Stomach (tissue), 9 donors: Measurements from ENCODE around the gene ZNF358. TPM values are rescaled to one million over a fixed set of nuclear protein-coding genes. Genes with fewer than 3 reads are reported as not detected.

Experiments used
- DNase-seq, 2 donors: peaks; one replicate each; pipeline versions ENCODE4 v3.0.0 to v3.0.0-alpha.2; 2013 to 2019
- H3K27ac ChIP-seq, 5 donors: fragments of 200-600 bp in 4 of 5; sonication (generic) in 4 of 5; one replicate each; pipeline ENCODE4 v1.5.1; 2013 to 2019; ENCODE audit warnings: mild to moderate bottlenecking in 1 of 5, moderate library complexity in 1 of 5
- H3K27me3 ChIP-seq, 3 donors: fragments of 200-600 bp; sonication (generic); one replicate each; pipeline ENCODE4 v1.5.1; 2017 to 2019; ENCODE audit warnings: mixed run types in 1 of 3
- H3K36me3 ChIP-seq, 4 donors: fragments of 200-600 bp; sonication (generic); 1 replicate in 3 of 4; 2 replicates in 1 of 4; pipeline ENCODE4 v1.5.1; 2016 to 2019
- H3K4me1 ChIP-seq, 4 donors: fragments of 200-600 bp; sonication (generic); one replicate each; pipeline ENCODE4 v1.5.1; 2016 to 2019
- H3K4me3 ChIP-seq, 4 donors: fragments of 200-600 bp; sonication (generic) in 3 of 4; one replicate each; pipeline ENCODE4 v1.5.1; 2016 to 2019; ENCODE audit warnings: mild to moderate bottlenecking in 1 of 4
- H3K9me3 ChIP-seq, 4 donors: fragments of 200-600 bp; sonication (generic); one replicate each; pipeline ENCODE4 v1.5.1; 2016 to 2019
- EP300 ChIP-seq: sonication (generic); formaldehyde crosslinking; IDR thresholded peaks from one replicate; pipeline ENCODE4 v1.6.1; 2017; ENCODE audit warnings: antibody characterized with exemption
- POLR2A ChIP-seq, 4 donors: fragments of 450-650 bp; IDR thresholded peaks; one replicate each; pipeline ENCODE4 v1.6.1; 2016; ENCODE audit warnings: antibody characterized with exemption in 4 of 4, control low read depth in 2 of 4, mild to moderate bottlenecking in 1 of 4, moderate library complexity in 1 of 4
- POLR2AphosphoS5 ChIP-seq, 3 donors: sonication (generic); formaldehyde crosslinking; IDR thresholded peaks; one replicate each; pipeline ENCODE4 v1.6.1; 2016; ENCODE audit warnings: antibody characterized with exemption in 3 of 3
- WGBS, 5 donors: extraction: QIAGEN DNeasy Blood & Tissue Kit in 3 of 5; methylation state at CpG; one replicate each; pipeline versions ENCODE4 v1.1.5 to v1.1.7; 2013 to 2018; 5-methylcytosine and 5-hydroxymethylcytosine counted together
- intact Hi-C: fragments of 100-400 bp; cut with DNase I; formaldehyde crosslinking; loops from one replicate; pipeline ENCODE4 v1.15.1; 2023; ENCODE audit warnings: low total_unique reads
- polyA plus RNA-seq, 3 donors: library from polyadenylated mRNA; stranded (reverse); fragments of 200-250 nt; gene quantifications; one replicate each; pipeline ENCODE4 v1.2.3, GENCODE V29; 2013
- total RNA-seq, 5 donors: library from RNA; depleted of rRNA; stranded (reverse); fragments of >200 nt; gene quantifications; one replicate each; pipeline versions ENCODE4 v1.1.0 to v1.2.3, GENCODE V29; 2014 to 2016
- TF ChIP-seq, protein P1 (sequence below), 7 experiments: fragments of 450-650 bp in 4 of 7; fragments of 200-600 bp in 3 of 7; sonication (generic) in 3 of 7; IDR thresholded peaks; one replicate each; pipeline ENCODE4 v1.5.1; 2016 to 2019; ENCODE audit warnings: antibody characterized with exemption in 7 of 7, control low read depth in 2 of 7, mild to moderate bottlenecking in 1 of 7
- donor health status: healthy with polysubstance abuse.
- donor health status: Bipolar disorder and iron deficiency.
- donor health status: healthy.

Gene ZNF358
- total and polyA plus RNA-seq, 8 donors = 6.2 to 304 (median 74.1) TPM

DNA sequence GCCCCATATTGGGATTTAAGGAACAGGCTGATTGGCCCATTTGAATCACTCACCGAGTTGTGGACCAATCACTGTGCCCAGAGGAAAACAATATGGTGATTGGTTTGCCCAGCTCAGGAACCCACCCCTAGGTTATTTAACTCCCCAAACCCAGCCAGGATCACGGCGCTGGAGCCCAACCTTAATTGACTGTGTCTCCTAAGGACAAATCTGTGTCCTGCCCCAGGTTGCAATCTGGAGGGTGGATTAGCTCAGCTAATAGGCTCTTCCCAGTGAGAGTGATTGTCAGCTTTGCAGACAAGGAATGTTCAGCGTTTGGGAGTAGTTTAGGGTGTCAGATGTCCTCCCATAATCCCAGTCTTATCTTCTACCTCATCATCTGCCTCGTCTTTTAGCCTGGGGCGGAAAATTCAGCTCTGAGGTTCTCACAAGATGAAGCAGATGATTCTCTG is 3.5 kb upstream of the ZNF358 start:
- Histone ChIP-seq H3K36me3 (no peaks in the 10 kb centered on the region), H3K4me1 (peaks cover 11 to 40% (median 25%) of the 10 kb centered on the region in 4 donors), H3K27me3 (peaks cover 0 to 6% (median 0%) of the 10 kb centered on the region in 3 donors), H3K4me3 (no peak overlapping the region), H3K9me3 (no peaks in the 10 kb centered on the region), H3K27ac (no peak overlapping the region)
- DNase-seq = no peak
- WGBS, 5 donors = 50 to 57% (median 51%) methylated on average over 6 of the region's 6 CpGs
- intact Hi-C loops = no loop called here
- TF ChIP-seq, protein P1, sequence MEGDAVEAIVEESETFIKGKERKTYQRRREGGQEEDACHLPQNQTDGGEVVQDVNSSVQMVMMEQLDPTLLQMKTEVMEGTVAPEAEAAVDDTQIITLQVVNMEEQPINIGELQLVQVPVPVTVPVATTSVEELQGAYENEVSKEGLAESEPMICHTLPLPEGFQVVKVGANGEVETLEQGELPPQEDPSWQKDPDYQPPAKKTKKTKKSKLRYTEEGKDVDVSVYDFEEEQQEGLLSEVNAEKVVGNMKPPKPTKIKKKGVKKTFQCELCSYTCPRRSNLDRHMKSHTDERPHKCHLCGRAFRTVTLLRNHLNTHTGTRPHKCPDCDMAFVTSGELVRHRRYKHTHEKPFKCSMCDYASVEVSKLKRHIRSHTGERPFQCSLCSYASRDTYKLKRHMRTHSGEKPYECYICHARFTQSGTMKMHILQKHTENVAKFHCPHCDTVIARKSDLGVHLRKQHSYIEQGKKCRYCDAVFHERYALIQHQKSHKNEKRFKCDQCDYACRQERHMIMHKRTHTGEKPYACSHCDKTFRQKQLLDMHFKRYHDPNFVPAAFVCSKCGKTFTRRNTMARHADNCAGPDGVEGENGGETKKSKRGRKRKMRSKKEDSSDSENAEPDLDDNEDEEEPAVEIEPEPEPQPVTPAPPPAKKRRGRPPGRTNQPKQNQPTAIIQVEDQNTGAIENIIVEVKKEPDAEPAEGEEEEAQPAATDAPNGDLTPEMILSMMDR (IDR thresholded peaks at IDR 0.05) = no peak
- TF ChIP-seq EP300 = no peak
- TF ChIP-seq POLR2A (IDR thresholded peaks at IDR 0.05) = no peak
- no peak for TF ChIP-seq POLR2AphosphoS5 (IDR thresholded peaks at IDR 0.05)

DNA sequence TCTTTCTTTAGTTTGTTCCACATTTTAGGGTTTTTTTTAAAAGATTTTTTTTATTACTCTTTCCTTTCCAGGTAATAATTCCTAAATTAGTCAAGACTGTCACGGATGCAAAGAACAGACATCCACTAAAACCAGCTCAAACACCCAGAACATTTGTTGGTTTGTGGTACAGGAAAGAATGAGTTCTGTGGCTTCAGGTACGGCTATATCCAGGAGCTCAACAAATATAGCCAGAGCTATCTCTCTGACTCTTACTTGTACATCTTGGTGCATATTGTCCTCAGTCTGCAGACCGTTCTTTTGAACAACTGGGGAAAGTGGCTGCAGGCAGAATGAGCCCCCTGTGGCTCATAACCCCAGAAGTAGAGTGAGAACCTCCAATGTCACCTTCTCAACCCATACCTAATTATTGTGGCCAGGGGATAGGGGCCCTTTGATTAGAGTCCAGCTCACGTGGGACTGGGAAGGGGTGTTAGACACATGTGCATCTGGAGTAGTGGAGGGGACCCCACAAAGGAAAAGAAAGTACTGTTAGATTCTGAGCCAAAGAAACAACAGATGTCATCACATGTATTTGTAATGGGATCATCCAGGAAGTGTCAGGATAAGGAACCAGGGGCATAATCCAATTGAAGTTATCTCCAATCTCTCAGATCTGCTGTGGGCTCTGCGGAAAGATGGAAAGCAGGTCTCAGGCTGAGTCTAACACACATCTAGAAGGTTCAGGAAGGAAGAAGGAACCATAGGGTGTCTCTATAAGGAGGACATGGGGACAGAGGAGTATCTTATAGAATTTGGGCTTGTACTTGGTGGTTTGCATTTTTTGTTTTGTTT is 1.9 kb upstream of the ZNF358 start:
- 84 to 87% (median 85%) methylated on average over 5 of the region's 5 CpGs for WGBS, 5 donors
- Histone ChIP-seq H3K27me3 (peaks cover 0 to 6% (median 0%) of the 10 kb centered on the region in 3 donors), H3K36me3 (peaks cover 0 to 1% (median under 1%) of the 10 kb centered on the region in 4 donors), H3K4me1 (peaks cover 12 to 42% (median 25%) of the 10 kb centered on the region in 4 donors), H3K27ac (peak overlapping the region in 4 of 5 donors; percentile 81 to 94 (median 87)), H3K4me3 (no peak overlapping the region), H3K9me3 (no peaks in the 10 kb centered on the region)
- intact Hi-C loops = no loop called here
- no peak for DNase-seq
- TF ChIP-seq POLR2A (IDR thresholded peaks at IDR 0.05) = no peak
- no peak for TF ChIP-seq EP300
- TF ChIP-seq, protein P1 (IDR thresholded peaks at IDR 0.05) = no peak
- no peak for TF ChIP-seq POLR2AphosphoS5 (IDR thresholded peaks at IDR 0.05)

DNA sequence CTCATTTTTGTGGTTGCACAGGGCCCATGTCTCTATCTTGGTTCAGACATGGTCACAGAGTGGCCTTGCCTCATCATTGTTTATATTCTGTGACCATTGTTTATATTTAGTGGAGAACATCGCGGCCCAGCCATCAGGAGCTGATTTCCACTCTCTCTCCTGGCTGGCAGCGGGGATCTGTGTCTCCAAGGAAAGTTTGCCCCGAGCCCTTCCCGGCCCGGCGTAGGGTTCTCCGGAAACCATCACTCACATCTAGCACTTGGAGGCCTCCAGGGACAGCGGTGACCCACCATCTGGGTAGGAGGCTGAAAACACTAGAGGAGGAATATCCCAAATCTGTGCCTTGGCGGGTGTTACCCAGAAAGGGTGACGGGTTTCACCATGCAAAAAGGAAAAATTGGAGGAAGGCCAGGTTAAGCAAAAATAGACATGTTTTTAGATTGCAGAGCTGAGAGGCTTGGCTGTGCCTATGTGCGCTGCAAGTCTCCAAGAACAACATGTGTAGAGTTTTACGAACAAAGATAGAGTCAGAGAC is 726 bp upstream of the ZNF358 start:
- intact Hi-C loops = no loop called here
- no peaks in the 10 kb centered on the region for H3K9me3 ChIP-seq
- DNase-seq = peak; percentile 43 to 51
- peaks cover 0 to 13% (median 12%) of the 10 kb centered on the region in 4 donors for H3K36me3 ChIP-seq
- peak overlapping the region; percentile 59 to 83 (median 74) for H3K4me3 ChIP-seq
- H3K27me3 ChIP-seq = peaks cover 0 to 6% (median 0%) of the 10 kb centered on the region in 3 donors
- whole genome bisulfite sequencing, 5 donors = 60 to 73% (median 72%) methylated on average over 13 of the region's 13 CpGs
- TF ChIP-seq, protein P1 (IDR thresholded peaks at IDR 0.05) = no peak
- TF ChIP-seq EP300 = peak; percentile 88
- TF ChIP-seq POLR2A (IDR thresholded peaks at IDR 0.05) = no peak
- peak; percentile 68 to 77 (median 75) for TF ChIP-seq POLR2AphosphoS5 (IDR thresholded peaks at IDR 0.05)
- H3K4me1 ChIP-seq = peaks cover 12 to 42% (median 25%) of the 10 kb centered on the region in 4 donors
- H3K27ac ChIP-seq = peak overlapping the region; percentile 81 to 94 (median 87)

DNA sequence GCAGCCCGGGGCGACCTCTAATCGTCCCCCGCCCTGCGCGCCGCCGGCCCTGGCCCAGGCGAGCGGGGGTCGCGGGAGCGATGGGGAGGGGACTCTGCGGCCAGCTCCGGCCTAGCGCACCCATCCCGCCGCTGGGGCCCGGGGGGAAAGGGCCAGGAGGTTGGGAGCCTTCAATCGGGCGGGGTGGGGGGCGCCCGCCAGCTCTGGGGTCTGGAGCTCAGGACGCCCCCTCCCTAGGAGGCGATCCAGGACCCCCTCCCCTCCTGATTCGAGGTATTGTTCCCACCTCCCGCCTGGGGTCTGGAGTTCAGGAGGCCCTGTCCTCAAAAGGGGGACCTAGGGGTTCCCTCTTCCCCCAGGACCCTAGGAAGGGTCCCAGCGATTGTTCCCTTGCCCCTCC is 430 bp downstream of the ZNF358 start:
- Histone ChIP-seq H3K27ac (peak overlapping the region; percentile 83 to 94 (median 85)), H3K4me3 (peak overlapping the region; percentile 59 to 83 (median 74)), H3K27me3 (peaks cover 0 to 6% (median 0%) of the 10 kb centered on the region in 3 donors), H3K9me3 (no peaks in the 10 kb centered on the region), H3K36me3 (peaks cover 0 to 21% (median 18%) of the 10 kb centered on the region in 4 donors), H3K4me1 (peaks cover 12 to 42% (median 25%) of the 10 kb centered on the region in 4 donors)
- peak in 1 of 2 donors; percentile 53 for DNase-seq
- TF ChIP-seq, protein P1 (IDR thresholded peaks at IDR 0.05) = no peak
- TF ChIP-seq POLR2AphosphoS5 (IDR thresholded peaks at IDR 0.05) (no peak), POLR2A (IDR thresholded peaks at IDR 0.05) (no peak), EP300 (no peak)
- intact Hi-C loops = no loop called here
- WGBS, 5 donors = 1 to 5% (median 3%) methylated on average over 6 to 28 of the region's 28 CpGs
